Stimulated activated CD8-positive, alpha-beta memory T cell treated with anti-CD3 and anti-CD28 coated beads, Interleukin-12 subunit alpha, Interleukin-12 subunit beta, amount 100 ng/mL, for 1 hour (primary cell): ENCODE measurements around the gene NXPH3.
"Not testable (repeated sequence)": the region's sequence is repeated elsewhere in the genome, so short reads cannot be mapped to it uniquely, and the experiment has no call there.

Source experiments
- DNase-seq: peaks from one replicate; pipeline ENCODE4 v3.0.0-alpha.2; 2020; ENCODE audit warnings: low read depth

The NXPH3 gene

GRCh38 chr17:49575679-49576087 lies at the start of gene NXPH3:
TSS of gene NXPH3 (plus strand) at chr17:49575871. CDS start at chr17:49576220, 349 bp downstream.
- peak; percentile 29 for DNase-seq

DNA sequence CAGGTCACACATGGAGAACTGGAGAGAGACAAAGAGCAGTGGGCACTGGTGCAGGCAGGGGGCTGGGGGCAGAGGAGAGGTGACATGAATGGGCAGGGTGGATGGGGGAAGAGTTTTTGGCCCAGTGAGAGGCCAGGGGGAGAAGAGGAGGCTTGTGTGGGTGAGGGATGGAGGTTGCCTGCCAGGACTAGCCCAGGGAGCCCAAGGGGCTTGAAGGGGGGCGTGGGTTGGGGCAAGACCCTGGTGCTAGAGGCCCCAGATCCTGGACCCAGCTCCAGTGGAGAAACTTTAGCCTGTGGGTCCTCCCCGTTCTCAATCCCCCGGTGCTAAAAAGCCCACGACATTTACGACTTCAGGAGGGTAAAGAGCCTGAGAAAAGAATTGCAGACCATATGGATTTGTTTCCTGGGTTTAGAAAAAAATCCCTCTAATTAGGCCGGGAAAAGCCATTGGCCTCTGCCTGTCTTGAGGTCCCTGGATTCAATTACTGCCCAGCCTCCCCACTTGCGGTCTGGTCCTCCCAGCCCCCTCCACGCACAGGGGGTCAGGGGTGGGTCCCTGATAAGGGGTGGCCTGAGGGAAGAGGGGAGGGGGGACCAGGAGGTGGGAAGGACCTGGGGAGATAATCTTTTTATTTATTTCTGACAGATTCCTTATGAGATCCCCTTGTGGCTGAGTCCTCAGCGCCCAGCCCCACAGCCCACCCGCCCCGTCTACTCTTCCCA lies 47.6 kb upstream of the NXPH3 start:
- DNase-seq, result no peak

GRCh38 chr17:49528966-49529365 lies 46.7 kb upstream of the NXPH3 start:
- DNase-seq, result no peak

GRCh38 chr17:49530118-49530517 lies 45.6 kb upstream of the NXPH3 start:
- no peak for DNase-seq

DNA sequence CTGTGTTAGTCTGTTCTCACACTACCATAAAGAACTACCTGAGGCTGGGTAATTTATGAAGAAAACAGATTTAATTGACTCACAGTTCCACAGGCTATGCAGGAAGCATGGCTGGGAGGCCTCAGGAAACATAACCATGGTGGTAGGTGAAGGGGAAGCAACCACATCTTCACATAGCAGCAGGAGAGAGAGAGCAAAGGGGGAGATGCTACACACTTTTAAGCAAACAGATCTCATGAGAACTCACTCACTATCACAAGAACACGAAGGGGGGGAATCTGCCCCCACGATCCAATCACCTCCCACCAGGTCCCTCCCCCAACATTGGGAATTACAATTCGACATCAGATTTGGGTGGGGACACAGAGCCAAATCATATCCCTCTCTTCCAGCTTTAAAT lies 31.8 kb upstream of the NXPH3 start:
- no peak for DNase-seq

DNA sequence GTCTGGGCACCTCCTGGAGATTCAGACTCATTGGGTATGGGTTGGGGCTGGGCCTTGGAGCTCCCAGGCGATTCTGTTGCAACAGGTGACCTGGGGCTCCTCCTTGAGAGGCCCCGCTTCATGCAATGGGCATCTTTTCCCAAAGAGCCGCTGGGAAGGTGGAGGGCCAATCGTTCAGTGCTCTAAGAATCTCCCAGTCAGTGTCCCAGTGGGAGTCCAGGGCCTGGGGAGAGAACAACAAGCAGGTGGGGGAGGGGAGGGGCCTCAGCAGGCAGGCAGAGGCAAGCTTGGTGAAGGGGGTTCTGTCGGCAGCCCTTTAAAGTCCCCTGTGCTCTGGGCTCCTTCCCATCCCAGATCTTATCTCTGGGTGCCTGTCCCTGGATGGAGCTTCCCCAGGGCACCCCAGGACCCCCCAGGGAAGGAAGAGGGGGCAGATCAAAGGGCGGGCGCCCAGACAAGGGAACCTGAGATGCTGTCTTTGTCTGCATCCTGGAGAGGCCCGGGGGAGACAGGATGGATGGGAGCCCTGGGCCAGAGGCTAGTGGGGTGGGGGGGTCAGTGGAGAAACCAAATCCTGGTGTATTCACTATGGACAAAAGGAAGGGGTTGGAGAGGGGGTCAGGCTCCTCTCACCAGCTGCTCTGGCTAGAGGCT lies 30.5 kb upstream of the NXPH3 start:
- no peak for DNase-seq

DNA sequence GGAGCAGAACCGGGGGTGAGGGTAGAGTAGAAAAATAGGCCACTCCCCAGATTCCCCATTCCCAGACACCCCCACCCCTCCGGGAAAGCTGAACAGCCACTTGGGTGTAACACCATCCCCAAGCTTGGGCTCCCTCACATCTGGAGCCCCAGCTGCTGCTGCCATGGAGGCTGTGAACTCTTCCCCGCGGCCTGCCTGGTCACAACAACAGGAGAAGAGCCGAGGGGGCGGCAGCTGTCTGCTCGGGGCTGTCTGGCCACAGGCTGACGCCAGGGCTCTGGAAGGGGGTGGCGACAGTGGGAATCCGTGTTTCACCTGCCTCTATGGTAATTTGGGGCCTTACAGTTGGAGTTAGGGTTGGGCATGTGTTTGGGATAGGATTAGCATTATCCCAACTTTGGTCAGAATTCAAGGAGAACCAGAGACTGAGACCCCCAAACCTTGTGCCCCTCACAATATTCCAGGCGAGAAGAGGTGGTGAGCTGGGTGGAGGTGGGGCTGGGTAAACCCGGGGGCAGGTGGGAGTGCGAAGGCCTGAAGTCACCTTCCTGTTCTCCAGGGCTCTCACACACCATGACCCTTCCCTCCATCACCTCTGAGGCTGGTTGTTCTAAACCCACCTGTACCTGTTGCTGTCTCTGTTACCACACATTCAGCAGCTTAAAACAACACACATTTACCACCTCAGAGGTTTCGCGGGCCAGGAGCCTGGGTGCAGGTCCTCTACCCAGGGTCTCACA lies 29.7 kb upstream of the NXPH3 start:
- no peak for DNase-seq

GRCh38 chr17:49546546-49547535 lies 28.8 kb upstream of the NXPH3 start:
- DNase-seq, result no peak

DNA sequence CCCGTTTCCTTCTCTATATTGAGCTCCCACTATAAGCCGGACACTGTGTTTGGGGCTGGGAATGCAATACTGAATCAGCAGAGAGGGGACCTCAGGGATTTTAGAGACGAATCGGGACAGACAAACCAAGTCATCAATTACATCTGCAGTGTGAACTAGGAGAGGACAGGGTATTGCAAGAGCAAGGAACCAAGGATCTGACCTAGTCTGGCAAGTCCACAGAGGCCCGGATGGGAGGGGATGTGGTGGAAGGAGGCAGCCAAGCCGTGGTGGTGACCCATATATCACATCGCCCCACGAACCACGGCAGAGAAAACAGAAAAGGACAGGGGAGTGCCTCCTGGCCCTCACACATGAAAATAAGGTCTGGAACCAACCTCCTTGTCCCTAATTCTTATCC lies 28.1 kb upstream of the NXPH3 start:
- no peak for DNase-seq

GRCh38 chr17:49548051-49548505 lies 27.6 kb upstream of the NXPH3 start:
- no peak for DNase-seq

DNA sequence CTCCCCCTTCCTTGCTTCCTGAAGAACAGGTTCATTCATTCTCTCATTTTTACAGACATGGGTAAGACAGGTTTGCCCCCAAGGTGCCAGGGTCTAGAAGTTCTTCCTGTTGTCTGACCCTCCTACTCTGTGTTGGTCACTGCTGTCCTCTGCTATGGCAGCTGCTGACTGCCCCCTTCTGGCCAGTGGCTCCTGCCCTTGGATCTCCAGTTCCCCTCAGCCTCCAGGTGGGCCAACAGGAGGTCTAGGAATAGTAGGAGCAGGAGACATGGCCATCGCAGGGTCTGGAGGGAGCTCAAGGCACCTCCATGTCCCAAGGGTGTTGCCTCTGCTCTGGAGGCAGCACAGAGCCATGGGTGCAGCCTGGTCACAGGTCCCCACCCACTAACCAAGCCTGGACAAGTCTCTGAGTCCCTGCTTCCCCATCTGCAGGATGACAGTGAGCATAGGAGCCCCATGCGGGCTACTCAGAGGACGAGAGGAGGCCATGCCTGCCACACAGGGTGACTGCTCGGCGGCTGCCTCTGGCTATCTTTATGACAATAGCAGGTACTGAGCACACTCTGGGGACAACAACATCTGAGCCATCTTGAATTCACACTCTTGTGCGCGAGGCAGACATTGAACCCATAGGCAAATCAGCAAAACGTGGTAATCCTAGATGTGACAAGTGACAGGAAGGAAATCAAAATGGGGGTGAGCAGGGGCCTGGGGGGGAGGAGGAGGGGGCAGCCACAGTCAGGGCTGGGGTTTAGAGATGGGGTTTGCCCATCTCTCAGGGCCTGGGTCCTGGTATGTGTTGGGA lies 27.0 kb upstream of the NXPH3 start:
- no peak for DNase-seq

DNA sequence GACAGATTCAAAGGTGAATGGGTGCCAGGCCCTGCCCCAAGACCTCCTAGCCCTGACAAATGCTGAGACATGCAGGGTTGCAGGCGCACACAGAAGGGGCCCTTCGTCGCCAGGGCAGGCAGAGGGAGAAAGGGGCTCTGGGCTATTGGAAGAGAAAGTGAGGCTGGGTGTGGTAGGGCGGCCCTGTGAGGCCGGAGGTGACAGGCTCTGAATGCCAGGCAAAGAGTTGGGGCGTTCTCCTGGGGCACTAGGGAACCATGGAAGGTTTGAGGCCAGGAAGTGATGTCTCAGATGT lies 26.4 kb upstream of the NXPH3 start:
- DNase-seq, result no peak

GRCh38 chr17:49549691-49550678 lies 25.7 kb upstream of the NXPH3 start:
- DNase-seq, result no peak

GRCh38 chr17:49550764-49551163 lies 24.9 kb upstream of the NXPH3 start:
- DNase-seq, result not testable (repeated sequence)

DNA sequence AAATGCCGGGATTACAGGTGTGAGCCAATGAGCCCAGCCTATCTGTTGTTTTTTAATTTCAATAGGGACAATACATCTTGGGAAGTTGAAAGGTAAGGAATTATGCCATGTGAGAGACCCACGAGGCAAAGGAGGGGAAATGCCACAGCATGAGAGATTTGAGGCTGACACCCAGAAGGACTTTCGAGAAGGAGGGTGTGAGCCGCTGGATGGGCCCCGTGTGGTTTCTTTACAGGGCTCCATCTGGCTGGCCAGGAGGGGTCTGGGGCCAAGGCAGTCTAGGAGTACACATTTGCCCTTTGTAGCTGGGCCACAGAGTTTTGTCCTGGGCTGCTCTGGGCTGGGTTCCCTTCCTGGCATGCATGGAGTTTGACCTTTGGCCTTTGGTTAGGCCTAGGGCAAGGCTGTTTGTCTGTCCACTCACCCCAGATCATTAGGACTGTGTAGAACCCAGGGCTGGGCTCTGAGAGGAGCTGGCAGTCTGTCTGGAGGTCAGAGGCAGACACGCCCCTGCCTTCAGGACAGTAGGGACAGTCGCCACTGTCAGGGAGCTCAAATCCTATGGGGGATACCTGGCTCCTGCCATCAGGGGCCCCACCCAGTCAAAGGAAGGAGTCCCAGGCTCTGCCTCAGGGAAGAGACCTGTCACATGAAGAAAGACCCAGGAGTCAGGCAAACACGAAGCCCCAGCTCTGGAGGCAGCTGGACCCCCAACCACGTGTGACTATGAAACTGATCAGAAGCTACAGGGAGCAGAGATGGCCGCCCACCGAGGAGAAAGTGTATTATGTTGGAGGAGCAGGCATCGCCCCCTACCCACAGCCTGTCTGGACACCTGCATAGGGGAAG lies 24.2 kb upstream of the NXPH3 start:
- no peak for DNase-seq

DNA sequence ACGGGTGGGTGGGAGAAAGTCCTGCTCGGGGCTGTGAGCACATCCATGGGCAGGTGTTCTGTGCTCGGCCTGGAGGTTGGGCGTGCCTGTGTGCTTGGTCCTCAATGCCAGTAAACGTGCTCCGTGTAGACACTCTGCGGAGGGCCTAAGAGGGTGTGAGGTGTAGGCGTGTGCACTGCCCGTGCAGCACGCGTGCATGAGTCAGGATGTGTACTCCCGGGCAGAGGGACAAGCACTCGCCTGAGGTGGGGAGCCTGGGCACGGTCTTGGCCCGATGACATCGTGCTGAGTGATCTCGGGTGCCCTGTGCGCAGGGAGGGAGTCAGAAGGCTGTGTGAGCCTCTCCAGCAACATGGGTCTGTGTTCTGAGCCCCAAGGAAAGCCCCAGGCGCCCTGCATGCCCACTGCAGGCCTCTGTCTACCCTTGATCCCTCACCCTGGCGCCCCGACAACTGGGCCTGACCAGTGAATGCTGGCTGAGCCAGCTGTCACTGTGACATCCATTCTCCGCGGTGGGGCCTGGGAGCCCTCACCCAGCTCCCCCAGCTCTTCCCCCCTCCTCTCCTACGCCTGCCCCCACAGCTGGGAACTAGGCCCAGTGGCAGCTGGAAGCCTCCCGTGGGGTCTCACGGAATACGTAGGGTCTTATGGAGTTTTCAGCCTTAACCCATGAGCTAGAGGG lies 23.5 kb upstream of the NXPH3 start:
- no peak for DNase-seq

DNA sequence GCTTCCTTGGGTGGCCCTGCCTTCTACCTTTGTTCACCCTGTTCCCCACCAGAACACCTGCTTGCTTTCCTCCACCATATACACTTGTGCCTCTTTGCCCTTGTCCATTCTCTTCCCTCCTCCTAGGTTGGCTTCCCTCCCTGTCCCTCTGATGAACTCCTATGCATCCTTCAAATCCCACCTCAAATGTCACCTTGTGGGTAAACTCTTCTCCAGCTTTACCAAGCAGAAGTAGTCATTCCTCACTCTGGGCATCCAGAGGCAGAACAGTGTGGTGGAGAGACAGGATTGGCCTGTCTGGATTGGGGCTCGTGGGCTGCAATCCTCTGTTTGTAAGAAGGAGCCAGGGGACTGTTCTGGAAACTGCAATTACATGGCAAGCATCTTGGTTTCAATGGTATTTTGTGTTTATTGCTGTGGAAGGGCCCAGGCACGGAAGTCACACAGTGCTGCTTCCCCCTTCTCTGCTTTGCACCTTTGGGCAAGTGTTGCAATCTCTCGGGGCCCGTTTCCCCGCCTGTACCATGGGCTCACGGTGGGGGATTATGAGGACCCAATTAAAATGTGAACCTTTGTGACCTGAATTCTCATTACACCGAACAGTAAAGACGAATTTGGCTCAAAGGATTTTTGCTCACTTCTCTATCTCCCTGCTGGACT lies 21.9 kb upstream of the NXPH3 start:
- no peak for DNase-seq
